Raji (cell line): ENCODE measurements around the gene TRANK1.

Source experiments
- POLR2A ChIP-seq: IDR thresholded peaks from 2 replicates; pipeline ENCODE4 v1.6.1; 2011; ENCODE audit warnings: low read depth, low read length, control low read depth; ENCODE audit not compliant: insufficient read depth

Gene TRANK1

GRCh38 chr3:36964817-36965216 lies 20.0 kb upstream of the TRANK1 start:
- no peak for TF ChIP-seq POLR2A

- TF ChIP-seq POLR2A, result no peak
These were observed 19.5 kb upstream of the TRANK1 start for GRCh38 chr3:36964331-36964730.

DNA sequence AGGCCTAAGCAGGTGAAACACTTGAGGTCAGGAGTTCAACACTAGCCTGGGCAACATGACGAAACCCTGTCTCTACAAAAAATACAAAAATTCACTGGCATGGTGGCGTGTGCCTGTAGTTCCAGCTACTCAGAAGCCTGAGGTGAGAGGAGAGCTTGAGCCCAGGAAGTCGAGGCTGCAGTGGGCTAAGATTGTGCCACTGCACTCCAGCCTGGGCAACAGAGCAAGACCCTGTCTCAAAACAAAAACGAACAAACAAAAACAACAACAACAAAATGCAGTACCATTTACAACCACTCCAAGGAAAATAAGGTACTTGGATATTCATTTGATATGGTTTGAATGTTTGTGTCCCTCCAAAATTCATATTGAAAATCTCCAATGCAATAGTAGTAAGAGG lies 15.6 kb upstream of the TRANK1 start:
- no peak for TF ChIP-seq POLR2A

DNA sequence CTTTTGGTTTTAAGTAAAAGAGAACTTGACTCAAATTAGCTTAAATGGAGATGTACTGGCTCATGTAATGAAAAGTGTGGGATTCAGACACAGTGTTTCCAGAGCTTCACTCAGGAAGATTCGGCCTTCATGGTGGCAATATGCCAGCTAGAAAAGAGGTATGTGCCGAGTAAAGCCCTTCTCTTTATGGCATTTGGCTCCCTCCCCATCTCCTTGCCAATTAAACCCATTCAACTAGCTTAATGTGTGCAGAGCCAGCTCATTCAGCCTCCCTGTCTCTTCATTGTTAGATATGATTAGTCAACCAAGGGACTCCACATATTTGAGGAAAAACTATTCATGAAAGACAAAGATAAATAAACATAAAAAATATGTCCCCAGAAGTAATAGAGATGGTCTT lies 15.0 kb upstream of the TRANK1 start:
- no peak for TF ChIP-seq POLR2A

- TF ChIP-seq POLR2A, result no peak
These were observed 13.2 kb upstream of the TRANK1 start for GRCh38 chr3:36957862-36958686.

DNA sequence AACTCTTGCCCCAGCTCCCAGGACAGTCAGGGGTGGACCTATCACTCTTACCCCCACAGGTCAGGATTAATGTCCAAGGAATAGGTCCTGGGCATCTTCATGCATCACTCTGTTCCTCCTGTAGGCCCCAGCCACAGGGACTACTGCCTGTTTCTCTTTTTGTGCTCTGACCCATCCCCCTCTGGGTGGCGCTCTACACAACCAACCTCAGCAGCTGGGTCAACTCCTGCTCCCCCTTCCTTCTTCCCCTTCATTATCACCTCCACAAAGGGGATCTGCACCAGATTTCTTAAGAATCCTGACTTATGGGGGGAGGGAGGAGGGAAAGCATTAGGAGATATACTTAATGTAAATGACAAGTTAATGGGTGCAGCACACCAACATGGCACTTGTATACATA lies 12.2 kb upstream of the TRANK1 start:
- TF ChIP-seq POLR2A, result no peak

GRCh38 chr3:36956155-36956554 lies 11.3 kb upstream of the TRANK1 start:
- TF ChIP-seq POLR2A, result no peak

DNA sequence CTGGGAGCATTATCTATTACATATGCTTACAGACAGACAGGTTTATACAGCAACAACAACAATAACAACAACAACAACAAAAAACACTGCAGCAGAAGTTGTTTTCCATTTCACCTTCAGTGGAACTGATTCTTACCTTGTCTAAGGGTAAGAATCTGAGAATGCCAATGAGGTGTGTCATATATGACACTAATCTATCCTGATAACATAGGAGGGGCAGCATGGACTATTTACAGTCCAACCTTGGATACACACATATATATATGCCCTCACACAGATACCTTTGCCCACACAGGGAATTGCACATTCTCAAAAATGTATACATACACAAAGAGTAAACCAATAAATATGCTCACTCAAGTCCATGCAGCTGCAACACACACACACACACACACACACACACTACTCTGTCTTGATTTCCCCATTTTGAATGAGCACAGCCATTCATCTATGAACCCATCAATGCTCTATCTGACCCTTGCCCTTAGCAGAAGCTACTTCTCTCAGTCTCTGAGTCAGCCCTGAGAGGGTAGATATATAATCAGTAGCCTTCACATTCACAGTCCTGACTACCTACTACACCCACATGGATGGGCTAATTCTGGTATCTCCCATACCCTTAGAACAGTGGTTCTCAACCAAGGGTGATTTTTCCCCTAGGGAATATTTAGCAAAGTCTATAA lies 9.7 kb upstream of the TRANK1 start:
- no peak for TF ChIP-seq POLR2A

GRCh38 chr3:36945333-36945980 lies 603 bp upstream of the TRANK1 start:
- TF ChIP-seq POLR2A, result no peak

DNA sequence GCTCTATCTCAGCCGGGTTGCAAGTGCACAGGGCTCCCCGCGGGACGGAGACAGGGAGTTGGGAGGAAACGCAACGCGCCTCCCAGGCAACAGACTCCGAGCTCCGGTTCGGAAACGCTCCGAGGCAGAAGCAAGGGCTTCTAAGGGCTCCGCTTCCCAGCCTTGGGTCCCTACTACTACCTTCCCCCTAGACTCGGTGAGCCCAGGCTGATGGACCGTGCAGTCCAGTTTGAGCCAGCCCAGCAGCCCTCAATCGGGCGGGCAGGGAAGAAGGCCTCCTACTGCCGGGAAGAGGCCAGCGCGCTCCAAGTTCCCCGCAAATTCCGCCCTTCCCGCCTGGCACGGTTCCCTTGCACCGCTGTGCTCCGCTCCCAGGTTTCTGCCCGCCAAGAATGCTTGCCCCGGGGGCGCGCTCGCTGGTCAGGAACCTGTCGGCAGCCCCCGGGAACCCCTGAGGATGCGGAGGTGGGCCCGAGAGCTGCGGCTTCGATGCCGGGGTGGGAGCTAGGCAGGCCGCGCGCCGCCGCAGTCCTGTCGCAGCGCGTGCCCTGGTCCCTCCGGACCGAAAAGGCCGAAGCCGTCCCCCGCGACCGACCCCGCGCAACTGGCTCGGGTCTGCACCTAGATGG lies 728 bp downstream of the TRANK1 start:
- no peak; the same call in 1 of the 2 replicates for TF ChIP-seq POLR2A

DNA sequence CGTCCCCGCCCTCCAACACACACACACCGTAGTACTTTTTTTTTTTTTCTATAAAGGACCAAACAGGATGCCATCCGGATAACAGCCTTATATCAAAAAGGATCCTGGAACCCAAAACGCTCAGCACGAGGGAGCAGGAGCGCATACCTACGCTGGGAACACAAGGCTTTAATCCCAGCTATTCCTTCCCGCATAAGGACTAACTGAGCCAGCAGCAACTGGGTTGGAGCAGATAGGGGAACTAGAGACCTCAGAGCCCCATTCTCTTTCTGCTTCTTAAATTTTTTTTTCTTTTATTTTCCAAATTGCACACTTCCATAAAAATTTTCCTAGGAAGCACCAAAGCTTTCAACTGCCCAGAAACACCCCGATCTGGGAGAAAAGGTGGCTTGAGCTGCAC lies 1.3 kb downstream of the TRANK1 start:
- no peak for TF ChIP-seq POLR2A

DNA sequence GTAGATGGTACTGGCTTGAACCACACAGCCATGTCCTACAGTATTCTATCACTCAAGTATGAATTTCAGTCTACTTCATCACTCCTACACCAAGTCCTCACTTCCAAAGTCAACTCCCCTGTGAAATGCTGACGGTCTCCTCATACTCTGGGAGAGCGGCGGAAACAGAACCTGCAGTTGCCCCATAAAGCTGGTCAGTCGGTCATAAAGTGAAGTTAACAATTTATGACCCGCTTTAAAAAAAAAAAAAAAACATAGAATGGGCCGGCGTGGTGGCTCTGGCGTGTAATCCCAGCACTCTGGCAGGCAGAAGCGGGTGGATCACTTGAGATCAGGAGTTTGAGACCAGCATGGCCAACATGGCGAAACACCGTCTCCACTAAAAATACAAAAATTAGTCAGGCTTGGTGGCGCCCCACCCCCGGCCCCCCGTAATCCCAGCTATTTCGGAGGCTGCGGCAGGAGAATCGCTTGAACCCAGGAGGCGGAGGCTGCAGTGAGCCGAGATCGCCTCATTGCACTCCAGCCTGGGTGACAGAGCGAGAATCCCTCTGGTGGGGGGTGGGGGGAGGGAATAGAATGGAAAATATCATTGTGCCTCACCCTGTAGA lies 2.1 kb downstream of the TRANK1 start:
- no peak for TF ChIP-seq POLR2A

GRCh38 chr3:36941658-36942057 lies 3.2 kb downstream of the TRANK1 start:
- no peak for TF ChIP-seq POLR2A

DNA sequence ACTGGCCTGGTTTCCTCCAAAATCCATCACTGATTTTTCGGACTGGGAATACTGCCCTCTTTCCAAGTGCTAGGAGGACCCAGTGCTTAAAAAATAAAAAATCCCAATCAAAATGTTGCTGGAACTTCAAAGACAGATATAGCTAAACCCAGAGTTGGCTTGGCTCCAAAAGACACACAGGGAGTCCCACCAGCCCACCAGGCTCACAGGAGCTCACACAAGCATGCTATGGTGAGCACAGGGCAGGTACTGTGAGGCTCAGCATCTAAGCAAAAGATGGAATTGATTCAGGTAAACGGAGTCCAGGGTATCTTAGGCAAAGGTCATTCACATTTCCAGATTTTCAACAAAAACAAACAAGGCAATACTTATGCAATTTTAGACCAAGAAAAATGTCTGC lies 3.7 kb downstream of the TRANK1 start:
- TF ChIP-seq POLR2A, result no peak

GRCh38 chr3:36937492-36937891 lies 7.4 kb downstream of the TRANK1 start:
- no peak for TF ChIP-seq POLR2A
